HT1080 (cell line): ENCODE measurements around the gene TANGO6. TPM values are rescaled to one million over a fixed set of nuclear protein-coding genes. Genes with fewer than 3 reads are reported as not detected.
"Not testable (repeated sequence)": the region's sequence is repeated elsewhere in the genome, so short reads cannot be mapped to it uniquely, and the experiment has no call there.

Experiments
- DNase-seq: peaks from one replicate; pipeline ENCODE4 v3.0.0-alpha.2; 2015; ENCODE audit warnings: low read depth
- total RNA-seq: library from RNA; depleted of rRNA; stranded (reverse); fragments of >200 nt; shearing (Covaris generic); gene quantifications from 2 replicates; pipeline ENCODE4 v1.2.3, GENCODE V29; 2014

The TANGO6 gene
- total RNA-seq, 1 experiment from 2014 or later, result 12.7 TPM

- peak; percentile 15 for DNase-seq
Measured at GRCh38 chr16:69114346-69114975, 271.1 kb downstream of the TANGO6 start.

- no peak for DNase-seq
Measured at GRCh38 chr16:69114976-69115355, 271.6 kb downstream of the TANGO6 start.

- no peak for DNase-seq
Measured at GRCh38 chr16:69115361-69115760, 272.0 kb downstream of the TANGO6 start.

GRCh38 chr16:69115837-69116236 is 272.5 kb downstream of the TANGO6 start:
- DNase-seq, result no peak

- no peak for DNase-seq
Measured at GRCh38 chr16:69116256-69116875, 273.0 kb downstream of the TANGO6 start.

GRCh38 chr16:69116906-69117305 is 273.6 kb downstream of the TANGO6 start:
- DNase-seq, result no peak

GRCh38 chr16:69118468-69118867 is 275.1 kb downstream of the TANGO6 start:
- no peak for DNase-seq

GRCh38 chr16:69118994-69119393 is 275.7 kb downstream of the TANGO6 start:
- no peak for DNase-seq

GRCh38 chr16:69119536-69119935 is 276.2 kb downstream of the TANGO6 start:
- no peak for DNase-seq

- DNase-seq, result no peak
Measured at GRCh38 chr16:69120096-69120664, 276.8 kb downstream of the TANGO6 start.

GRCh38 chr16:69123910-69124309 is 280.6 kb downstream of the TANGO6 start:
- peak; percentile 57 for DNase-seq

GRCh38 chr16:69124406-69124805 is 281.1 kb downstream of the TANGO6 start:
- not testable (repeated sequence) for DNase-seq

GRCh38 chr16:69124961-69125360 is 281.6 kb downstream of the TANGO6 start:
- DNase-seq, result not testable (repeated sequence)

- no peak for DNase-seq
Measured at GRCh38 chr16:69126221-69126620, 282.9 kb downstream of the TANGO6 start.

- DNase-seq, result not testable (repeated sequence)
Measured at GRCh38 chr16:69126801-69127200, 283.5 kb downstream of the TANGO6 start.

- DNase-seq, result no peak
Measured at GRCh38 chr16:69127966-69128510, 284.7 kb downstream of the TANGO6 start.

GRCh38 chr16:69130461-69130860 is 287.1 kb downstream of the TANGO6 start:
- no peak for DNase-seq

- peak; percentile 18 for DNase-seq
Measured at GRCh38 chr16:69131167-69131838, 288.0 kb downstream of the TANGO6 start.

- DNase-seq, result peak; percentile 59
Measured at GRCh38 chr16:69131839-69132423, 288.6 kb downstream of the TANGO6 start.

- peak; percentile 63 for DNase-seq
Measured at GRCh38 chr16:69132424-69133252, 289.3 kb downstream of the TANGO6 start, which contains the start of the genes CHTF8 and UTP4. Gene CHTF8, minus strand, starts transcription at chr16:69132588. Its CDS starts 11,130 bp downstream, at chr16:69121458. Gene UTP4, plus strand, starts transcription at chr16:69132649. Its CDS starts 811 bp downstream, at chr16:69133460.
